Measurements from ENCODE around the gene CCDC142. TPM values are rescaled to one million over a fixed set of nuclear protein-coding genes. Genes with fewer than 3 reads are reported as not detected.

The CCDC142 gene
- total and polyA plus RNA-seq, 4 donors: 5.5 to 25.5 (median 13.0) TPM

DNA sequence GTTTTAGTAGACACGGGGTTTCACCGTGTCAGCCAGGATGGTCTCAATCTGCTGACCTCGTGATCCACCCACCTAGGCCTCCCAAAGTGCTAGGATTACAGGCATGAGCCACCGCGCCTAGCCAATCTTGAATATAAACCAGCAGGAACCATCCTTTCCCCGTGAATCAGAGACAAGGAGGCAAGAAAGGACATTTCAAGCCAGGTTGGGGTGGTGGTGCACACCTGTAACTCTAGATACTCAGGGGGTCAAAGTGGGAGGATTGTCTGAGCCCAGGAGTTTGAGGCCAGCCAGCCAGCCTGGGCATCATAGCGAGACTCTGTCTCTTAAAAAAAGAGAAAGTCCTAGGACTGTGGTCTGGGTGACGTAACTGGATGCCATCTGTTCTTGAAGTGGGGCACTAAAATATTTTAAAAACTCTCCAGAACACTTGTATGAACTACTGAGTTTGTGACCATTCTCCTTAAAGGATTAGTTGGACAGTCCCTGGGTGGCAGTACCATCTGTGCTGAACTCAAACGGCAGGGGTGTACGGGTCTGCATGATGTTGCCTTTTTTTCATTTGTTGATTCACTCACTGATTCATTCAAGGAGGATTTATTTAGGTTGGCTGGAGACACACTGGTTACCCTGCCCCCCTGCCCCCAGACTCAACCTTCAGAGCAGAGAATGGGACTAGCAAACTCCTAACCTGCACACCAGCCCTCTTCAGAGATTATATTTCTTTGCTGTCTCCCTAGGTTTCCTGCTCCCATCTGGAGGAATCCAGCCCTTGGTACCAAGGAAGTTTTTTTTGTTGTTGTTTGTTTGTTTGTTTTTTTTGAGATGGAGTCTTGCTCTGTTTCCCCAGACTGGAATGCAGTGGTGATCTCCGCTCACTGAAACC lies 28.5 kb upstream of the CCDC142 start:
- Histone ChIP-seq H3K4me1 (ENCODE audit: control insufficient read depth in 5 of 5, insufficient read depth in 5 of 5, low read length in 5 of 5) (peaks cover 5 to 23% (median 8%) of the 10 kb centered on the region in 5 donors), H3K36me3 (ENCODE audit: control insufficient read depth in 4 of 4, insufficient read depth in 4 of 4, low read length in 4 of 4) (peaks cover 0 to 3% (median 0%) of the 10 kb centered on the region in 4 donors), H3K27ac (ENCODE audit: low read depth in 1 of 2, low read length in 1 of 2) (no peak overlapping the region), H3K9me3 (ENCODE audit: control insufficient read depth in 4 of 4, insufficient read depth in 3 of 4, low read length in 3 of 4) (peaks cover 0 to 14% (median 0%) of the 10 kb centered on the region in 4 donors), H3K27me3 (ENCODE audit: control insufficient read depth in 3 of 3, insufficient read depth in 3 of 3, low read length in 2 of 3) (peaks cover 6 to 63% (median 62%) of the 10 kb centered on the region in 3 donors), H3K9ac (ENCODE audit: insufficient read depth in 1 of 2, low read length in 2 of 2) (no peak overlapping the region), H3K4me3 (no peak overlapping the region)
- ATAC-seq (ENCODE audit: insufficient read depth, low FRiP score): no peak
- TF ChIP-seq CTCF (IDR thresholded peaks at IDR 0.05; ENCODE audit: control extremely low read depth, extremely low read depth): no peak
- no peak for DNase-seq
- WGBS, 2 donors: 36 to 38% methylated on average over 11 of the region's 11 CpGs

DNA sequence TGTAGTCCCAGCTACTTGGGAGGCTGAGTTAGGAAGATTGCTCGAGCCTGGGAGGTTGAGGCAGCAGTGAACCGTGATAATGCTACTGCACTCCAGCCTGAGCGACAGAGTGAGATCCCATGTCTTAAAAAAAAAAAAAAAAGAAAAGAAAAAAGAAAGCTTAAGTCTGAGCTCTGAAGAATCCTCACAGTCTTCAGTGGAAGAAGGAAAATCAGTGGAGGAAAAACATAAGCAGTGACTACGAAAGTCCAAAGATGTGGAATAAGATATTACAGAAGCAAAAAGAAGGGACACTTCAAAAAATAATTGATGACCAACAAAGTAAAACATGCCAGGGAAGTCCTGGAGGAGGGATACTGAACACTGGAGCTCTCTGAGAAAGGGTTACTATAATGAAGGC lies 27.5 kb upstream of the CCDC142 start:
- no peak overlapping the region for H3K9ac ChIP-seq (ENCODE audit: insufficient read depth in 1 of 2, low read length in 2 of 2)
- H3K36me3 ChIP-seq (ENCODE audit: control insufficient read depth in 4 of 4, insufficient read depth in 4 of 4, low read length in 4 of 4): peaks cover 0 to 10% (median 6%) of the 10 kb centered on the region in 4 donors
- DNase-seq: no peak
- peaks cover 6 to 67% (median 57%) of the 10 kb centered on the region in 3 donors for H3K27me3 ChIP-seq (ENCODE audit: control insufficient read depth in 3 of 3, insufficient read depth in 3 of 3, low read length in 2 of 3)
- H3K9me3 ChIP-seq (ENCODE audit: control insufficient read depth in 4 of 4, insufficient read depth in 3 of 4, low read length in 3 of 4): peaks cover 0 to 8% (median 0%) of the 10 kb centered on the region in 4 donors
- peaks cover 3 to 20% (median 8%) of the 10 kb centered on the region in 5 donors for H3K4me1 ChIP-seq (ENCODE audit: control insufficient read depth in 5 of 5, insufficient read depth in 5 of 5, low read length in 5 of 5)
- ATAC-seq (ENCODE audit: insufficient read depth, low FRiP score): no peak
- 85 to 89% methylated on average over 4 of the region's 4 CpGs for WGBS, 2 donors
- no peak overlapping the region for H3K27ac ChIP-seq (ENCODE audit: low read depth in 1 of 2, low read length in 1 of 2)
- H3K4me3 ChIP-seq: no peak overlapping the region
- no peak for TF ChIP-seq CTCF (IDR thresholded peaks at IDR 0.05; ENCODE audit: control extremely low read depth, extremely low read depth)

DNA sequence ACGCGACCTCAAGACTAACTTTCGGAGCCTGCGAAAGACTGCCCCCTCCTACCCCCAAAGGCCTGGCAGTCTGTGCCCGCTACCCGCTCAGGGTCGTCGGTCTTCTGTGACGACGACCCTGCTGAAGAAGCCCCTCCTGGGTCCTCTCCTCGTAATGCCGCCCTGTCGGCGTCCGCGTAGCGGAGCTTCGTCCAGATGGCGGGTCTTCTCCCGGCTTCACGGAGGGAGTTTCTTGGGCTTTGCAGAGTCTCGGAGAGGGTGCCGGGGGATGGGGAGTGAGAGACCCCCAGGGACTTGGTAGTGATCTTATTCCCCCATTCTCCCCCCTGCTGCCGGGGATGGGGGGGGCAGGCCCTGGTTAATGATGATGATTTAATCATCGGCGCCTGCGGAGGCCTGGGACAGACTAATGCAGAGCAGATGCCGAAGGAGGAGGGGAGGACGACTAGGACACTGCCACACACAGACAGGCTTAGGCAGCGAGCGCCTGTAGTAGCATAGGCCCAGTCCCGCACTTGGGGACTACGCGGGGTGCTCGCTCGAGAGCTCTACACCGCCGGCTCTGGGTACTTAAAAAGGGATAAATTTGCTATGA lies 25.2 kb upstream of the CCDC142 start:
- WGBS, 2 donors: 14 to 15% methylated on average over 38 of the region's 38 CpGs
- peaks cover 0 to 14% (median 8%) of the 10 kb centered on the region in 4 donors for H3K36me3 ChIP-seq (ENCODE audit: control insufficient read depth in 4 of 4, insufficient read depth in 4 of 4, low read length in 4 of 4)
- peaks cover 0 to 63% (median 62%) of the 10 kb centered on the region in 3 donors for H3K27me3 ChIP-seq (ENCODE audit: control insufficient read depth in 3 of 3, insufficient read depth in 3 of 3, low read length in 2 of 3)
- DNase-seq (peak in 2 of 3 donors; percentile 37 to 44), ATAC-seq (ENCODE audit: insufficient read depth, low FRiP score) (no peak)
- TF ChIP-seq CTCF (IDR thresholded peaks at IDR 0.05; ENCODE audit: control extremely low read depth, extremely low read depth): no peak
- H3K27ac ChIP-seq (ENCODE audit: low read depth in 1 of 2, low read length in 1 of 2): peak overlapping the region; percentile 51 to 98
- peaks cover 6 to 22% (median 9%) of the 10 kb centered on the region in 5 donors for H3K4me1 ChIP-seq (ENCODE audit: control insufficient read depth in 5 of 5, insufficient read depth in 5 of 5, low read length in 5 of 5)
- peak overlapping the region; percentile 8 to 93 for H3K9ac ChIP-seq (ENCODE audit: insufficient read depth in 1 of 2, low read length in 2 of 2)
- peak overlapping the region; percentile 47 for H3K4me3 ChIP-seq
- H3K9me3 ChIP-seq (ENCODE audit: control insufficient read depth in 4 of 4, insufficient read depth in 3 of 4, low read length in 3 of 4): no peaks in the 10 kb centered on the region

All from lung (tissue), 12 donors.